Measurements from ENCODE around the gene EML4.

EML4 gene

GRCh38 chr2:42360493-42360889, 191.3 kb downstream of the EML4 start:
- H3K4me1 ChIP-seq (ENCODE audit: low read length), result peaks cover 11% of the 10 kb centered on the region
- H3F3A ChIP-seq (ENCODE audit: insufficient read depth, low read length), result peaks cover 14% of the 10 kb centered on the region
- H3K9me2 ChIP-seq (replicated peaks; ENCODE audit: insufficient read depth, low read length), result no peaks in the 10 kb centered on the region
- H2AFZ ChIP-seq (ENCODE audit: low read length), result peak overlapping the region; percentile 49
- H3K4me3 ChIP-seq (ENCODE audit: low read length), result peak overlapping the region; percentile 71
- TF ChIP-seq EZH2 (optimal IDR thresholded peaks at IDR 0.05; ENCODE audit: low read depth, low read length), result no peak
- TF ChIP-seq EZH2phosphoT487 (IDR thresholded peaks at IDR 0.05; ENCODE audit: low read length), result no peak
- no peak for TF ChIP-seq CTCF (IDR thresholded peaks at IDR 0.05; ENCODE audit: low read length)
- no peak for DNase-seq
- H3K27me3 ChIP-seq (replicated peaks; ENCODE audit: insufficient read depth, low read length), result no peaks in the 10 kb centered on the region
- H3K36me3 ChIP-seq (replicated peaks; ENCODE audit: insufficient read depth, low read length), result no peaks in the 10 kb centered on the region
- peak overlapping the region; percentile 91 for H3K4me2 ChIP-seq (ENCODE audit: low read depth, low read length)
- peak overlapping the region; percentile 86; the same call in 1 of the 2 replicates for H3K27ac ChIP-seq (ENCODE audit: low read length)
- H3K9ac ChIP-seq (ENCODE audit: low read length), result peak overlapping the region; percentile 86
- H3K79me2 ChIP-seq (ENCODE audit: low read length), result peaks cover 55% of the 10 kb centered on the region
- H4K20me1 ChIP-seq (ENCODE audit: insufficient read depth, low read length), result peaks cover 3% of the 10 kb centered on the region; the same call in 1 of the 2 replicates
- H3K9me3 ChIP-seq (replicated peaks; ENCODE audit: insufficient read depth, low read length), result no peaks in the 10 kb centered on the region

- peak; percentile 96 for DNase-seq
- no peaks in the 10 kb centered on the region for H3K36me3 ChIP-seq (replicated peaks; ENCODE audit: insufficient read depth, low read length)
- H3K9me3 ChIP-seq (replicated peaks; ENCODE audit: insufficient read depth, low read length), result no peaks in the 10 kb centered on the region
Measured at GRCh38 chr2:42360890-42361727, 192.0 kb downstream of the EML4 start, which contains the start of gene COX7A2L. Gene COX7A2L (minus strand): TSS chr2:42361217. CDS start chr2:42361161, 56 bp downstream.

GRCh38 chr2:42361728-42362283, 192.7 kb downstream of the EML4 start:
- Histone ChIP-seq H3K9me2 (replicated peaks; ENCODE audit: insufficient read depth, low read length) (no peaks in the 10 kb centered on the region), H3K27ac (ENCODE audit: low read length) (peak overlapping the region; percentile 86; the same call in 1 of the 2 replicates), H2AFZ (ENCODE audit: low read length) (peak overlapping the region; percentile 67), H3K4me2 (ENCODE audit: low read depth, low read length) (peak overlapping the region; percentile 84), H3K4me3 (ENCODE audit: low read length) (peak overlapping the region; percentile 55), H3K9me3 (replicated peaks; ENCODE audit: insufficient read depth, low read length) (no peaks in the 10 kb centered on the region), H3K36me3 (replicated peaks; ENCODE audit: insufficient read depth, low read length) (no peaks in the 10 kb centered on the region), H4K20me1 (ENCODE audit: insufficient read depth, low read length) (peaks cover 3% of the 10 kb centered on the region; the same call in 1 of the 2 replicates), H3K9ac (ENCODE audit: low read length) (peak overlapping the region; percentile 36; the same call in 1 of the 2 replicates), H3K4me1 (ENCODE audit: low read length) (peaks cover 14% of the 10 kb centered on the region), H3K79me2 (ENCODE audit: low read length) (peaks cover 42% of the 10 kb centered on the region), H3K27me3 (replicated peaks; ENCODE audit: insufficient read depth, low read length) (no peaks in the 10 kb centered on the region), H3F3A (ENCODE audit: insufficient read depth, low read length) (peaks cover 14% of the 10 kb centered on the region)
- TF ChIP-seq CTCF (IDR thresholded peaks at IDR 0.05; ENCODE audit: low read length) (no peak), EZH2 (optimal IDR thresholded peaks at IDR 0.05; ENCODE audit: low read depth, low read length) (no peak), EZH2phosphoT487 (IDR thresholded peaks at IDR 0.05; ENCODE audit: low read length) (no peak)
- peak; percentile 12 for DNase-seq

More at GRCh38 chr2:42360890-42361727, 192.0 kb downstream of the EML4 start, which contains the start of gene COX7A2L:
- TF ChIP-seq EZH2phosphoT487 (IDR thresholded peaks at IDR 0.05; ENCODE audit: low read length) (no peak), CTCF (IDR thresholded peaks at IDR 0.05; ENCODE audit: low read length) (peak; percentile 34)
- Histone ChIP-seq H3K27ac (ENCODE audit: low read length) (peak within 1 kb of the TSS; percentile 86), H2AFZ (ENCODE audit: low read length) (peak within 1 kb of the TSS; percentile 67), H3K4me3 (ENCODE audit: low read length) (peak within 1 kb of the TSS; percentile 71), H3K9ac (ENCODE audit: low read length) (peak within 1 kb of the TSS; percentile 86), H3K27me3 (replicated peaks; ENCODE audit: insufficient read depth, low read length) (no peaks in the 10 kb centered on the region), H3K79me2 (ENCODE audit: low read length) (peaks cover 49% of the 10 kb centered on the region), H3K4me2 (ENCODE audit: low read depth, low read length) (peak within 1 kb of the TSS; percentile 91), H3K4me1 (ENCODE audit: low read length) (peaks cover 11% of the 10 kb centered on the region), H3K9me2 (replicated peaks; ENCODE audit: insufficient read depth, low read length) (no peaks in the 10 kb centered on the region), H3F3A (ENCODE audit: insufficient read depth, low read length) (peaks cover 14% of the 10 kb centered on the region), H4K20me1 (ENCODE audit: insufficient read depth, low read length) (peaks cover 3% of the 10 kb centered on the region; the same call in 1 of the 2 replicates)

All from MM.1S (cell line).